Breast epithelium (tissue), 4 donors: ENCODE data around the gene AATK. TPM values are rescaled to one million over a fixed set of nuclear protein-coding genes. Genes with fewer than 3 reads are reported as not detected.

Source experiments
- DNase-seq, 2 donors: peaks; one replicate each; pipeline ENCODE4 v3.0.0-alpha.2; 2019; ENCODE audit warnings: low spot score in 2 of 2
- H3K27ac ChIP-seq, 2 donors: fragments of 200-600 bp; sonication (generic) in 1 of 2; one replicate each; pipeline ENCODE4 v1.5.1; 2016 to 2019; ENCODE audit warnings: mild to moderate bottlenecking in 1 of 2
- H3K27me3 ChIP-seq, 2 donors: fragments of 200-600 bp; sonication (generic) in 1 of 2; one replicate each; pipeline versions ENCODE4 v1.5.1 to v1.6.0; 2017 to 2019; ENCODE audit warnings: control low read depth in 1 of 2, mild to moderate bottlenecking in 1 of 2
- H3K36me3 ChIP-seq: fragments of 200-600 bp; one replicate; pipeline ENCODE4 v1.5.1; 2019
- H3K4me1 ChIP-seq, 2 donors: fragments of 200-600 bp; sonication (generic); one replicate each; pipeline ENCODE4 v1.5.1; 2016 to 2019; ENCODE audit warnings: control low read depth in 1 of 2
- H3K4me3 ChIP-seq, 3 donors: fragments of 200-600 bp; sonication (generic); 1 replicate in 2 of 3; 2 replicates in 1 of 3; pipeline ENCODE4 v1.5.1; 2016 to 2019; ENCODE audit warnings: mild to moderate bottlenecking in 3 of 3, moderate library complexity in 2 of 3
- H3K9me3 ChIP-seq, 2 donors: fragments of 200-600 bp; sonication (generic) in 1 of 2; one replicate each; pipeline ENCODE4 v1.5.1; 2016 to 2019; ENCODE audit warnings: control low read depth in 1 of 2
- POLR2A ChIP-seq: fragments of 450-650 bp; IDR thresholded peaks from one replicate; pipeline ENCODE4 v1.6.1; 2016; ENCODE audit warnings: antibody characterized with exemption, mild to moderate bottlenecking, moderate library complexity
- POLR2AphosphoS5 ChIP-seq, 3 donors: sonication (generic); formaldehyde crosslinking; IDR thresholded peaks; one replicate each; pipeline ENCODE4 v1.6.1; 2017; ENCODE audit warnings: antibody characterized with exemption in 3 of 3
- intact Hi-C: fragments of 100-400 bp; cut with DNase I; formaldehyde crosslinking; loops from one replicate; pipeline ENCODE4 v1.15.1; 2023; ENCODE audit warnings: low total_unique reads
- total RNA-seq, 3 donors: library from RNA; depleted of rRNA; stranded (reverse); fragments of >200 nt; gene quantifications; one replicate each; pipeline ENCODE4 v1.1.0, GENCODE V29; 2016
- TF ChIP-seq, protein P1 (sequence below), 3 donors: fragments of 450-650 bp; IDR thresholded peaks; one replicate each; pipeline ENCODE4 v1.5.1; 2016 to 2017; ENCODE audit warnings: antibody characterized with exemption in 3 of 3, mild to moderate bottlenecking in 3 of 3, moderate library complexity in 3 of 3

AATK gene
- total RNA-seq, 3 donors from 2014 or later = under 0.01 to 0.98 (median 0.73) TPM

- H3K9me3 ChIP-seq = no peaks in the 10 kb centered on the region
- H3K27me3 ChIP-seq = no peaks in the 10 kb centered on the region
- intact Hi-C loops = loop anchor here (2.0 kb wide), 1 partner anchor 64 kb away; no protein-coding TSS in a partner anchor
- H3K4me1 ChIP-seq = peaks cover 7 to 9% of the 10 kb centered on the region in 2 donors
- H3K36me3 ChIP-seq = no peaks in the 10 kb centered on the region
- no peak for DNase-seq
- no peak overlapping the region for H3K27ac ChIP-seq
- TF ChIP-seq POLR2A = no peak
- no peak for TF ChIP-seq POLR2AphosphoS5 (IDR thresholded peaks at IDR 0.05)
- TF ChIP-seq, protein P1, sequence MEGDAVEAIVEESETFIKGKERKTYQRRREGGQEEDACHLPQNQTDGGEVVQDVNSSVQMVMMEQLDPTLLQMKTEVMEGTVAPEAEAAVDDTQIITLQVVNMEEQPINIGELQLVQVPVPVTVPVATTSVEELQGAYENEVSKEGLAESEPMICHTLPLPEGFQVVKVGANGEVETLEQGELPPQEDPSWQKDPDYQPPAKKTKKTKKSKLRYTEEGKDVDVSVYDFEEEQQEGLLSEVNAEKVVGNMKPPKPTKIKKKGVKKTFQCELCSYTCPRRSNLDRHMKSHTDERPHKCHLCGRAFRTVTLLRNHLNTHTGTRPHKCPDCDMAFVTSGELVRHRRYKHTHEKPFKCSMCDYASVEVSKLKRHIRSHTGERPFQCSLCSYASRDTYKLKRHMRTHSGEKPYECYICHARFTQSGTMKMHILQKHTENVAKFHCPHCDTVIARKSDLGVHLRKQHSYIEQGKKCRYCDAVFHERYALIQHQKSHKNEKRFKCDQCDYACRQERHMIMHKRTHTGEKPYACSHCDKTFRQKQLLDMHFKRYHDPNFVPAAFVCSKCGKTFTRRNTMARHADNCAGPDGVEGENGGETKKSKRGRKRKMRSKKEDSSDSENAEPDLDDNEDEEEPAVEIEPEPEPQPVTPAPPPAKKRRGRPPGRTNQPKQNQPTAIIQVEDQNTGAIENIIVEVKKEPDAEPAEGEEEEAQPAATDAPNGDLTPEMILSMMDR (IDR thresholded peaks at IDR 0.05) = no peak
- H3K4me3 ChIP-seq = no peak overlapping the region
These were observed 74.9 kb downstream of the AATK start for GRCh38 chr17:81091154-81091553.

- TF ChIP-seq POLR2A (no peak), POLR2AphosphoS5 (IDR thresholded peaks at IDR 0.05) (no peak)
- TF ChIP-seq, protein P1 (IDR thresholded peaks at IDR 0.05) = no peak
- Histone ChIP-seq H3K9me3 (no peaks in the 10 kb centered on the region), H3K27me3 (no peaks in the 10 kb centered on the region), H3K27ac (no peak overlapping the region), H3K4me1 (peaks cover 7 to 9% of the 10 kb centered on the region in 2 donors), H3K4me3 (no peak overlapping the region), H3K36me3 (no peaks in the 10 kb centered on the region)
- no peak for DNase-seq
- intact Hi-C loops = loop anchor here (2.0 kb wide), 1 partner anchor 64 kb away; no protein-coding TSS in a partner anchor
These were observed 75.5 kb downstream of the AATK start for GRCh38 chr17:81090361-81091136.

DNA sequence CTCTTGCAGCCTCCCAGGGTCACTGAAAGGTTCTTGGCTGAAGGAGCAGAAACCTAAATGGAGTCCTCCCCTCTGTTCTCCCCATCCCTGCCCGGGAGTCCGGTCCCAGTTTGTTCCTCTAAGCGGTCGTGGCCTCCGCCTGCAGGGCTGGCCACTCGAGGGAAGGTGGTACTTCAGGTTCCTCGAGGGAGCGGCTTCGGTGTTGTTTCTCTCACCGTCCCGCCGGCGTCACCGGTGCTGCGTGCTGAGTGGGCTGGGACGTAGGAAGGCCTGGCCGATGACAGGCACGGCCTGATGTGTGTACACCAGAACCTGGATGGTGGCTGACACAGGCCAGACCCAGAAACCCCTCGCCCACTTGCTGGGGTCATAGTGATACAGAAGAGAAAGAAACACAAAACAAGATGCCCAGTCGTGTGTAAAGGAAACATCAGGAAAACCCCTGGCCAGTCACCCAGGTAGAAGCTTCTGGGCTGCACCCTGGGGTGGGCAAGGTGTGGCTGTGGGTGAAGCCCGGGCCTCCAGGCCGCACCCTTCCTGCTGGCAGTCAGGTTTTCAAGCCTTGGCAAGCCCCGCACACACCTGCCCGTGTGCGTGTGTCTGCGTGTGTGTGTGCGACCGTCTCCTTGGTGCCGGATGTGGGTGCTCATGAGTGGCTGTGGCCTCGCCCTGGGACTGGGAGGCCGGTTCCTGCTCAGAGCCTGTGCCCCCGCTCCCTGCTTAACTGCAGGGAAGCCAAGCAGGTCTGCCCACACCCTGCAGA lies 79.1 kb downstream of the AATK start:
- H3K27ac ChIP-seq = no peak overlapping the region
- no peaks in the 10 kb centered on the region for H3K9me3 ChIP-seq
- TF ChIP-seq POLR2AphosphoS5 (IDR thresholded peaks at IDR 0.05) = no peak
- TF ChIP-seq, protein P1 (IDR thresholded peaks at IDR 0.05) = no peak
- TF ChIP-seq POLR2A = no peak
- intact Hi-C loops = no loop called here
- no peaks in the 10 kb centered on the region for H3K36me3 ChIP-seq
- no peak overlapping the region for H3K4me3 ChIP-seq
- no peak for DNase-seq
- peaks cover 5 to 6% of the 10 kb centered on the region in 2 donors for H3K4me1 ChIP-seq
- H3K27me3 ChIP-seq = no peaks in the 10 kb centered on the region

DNA sequence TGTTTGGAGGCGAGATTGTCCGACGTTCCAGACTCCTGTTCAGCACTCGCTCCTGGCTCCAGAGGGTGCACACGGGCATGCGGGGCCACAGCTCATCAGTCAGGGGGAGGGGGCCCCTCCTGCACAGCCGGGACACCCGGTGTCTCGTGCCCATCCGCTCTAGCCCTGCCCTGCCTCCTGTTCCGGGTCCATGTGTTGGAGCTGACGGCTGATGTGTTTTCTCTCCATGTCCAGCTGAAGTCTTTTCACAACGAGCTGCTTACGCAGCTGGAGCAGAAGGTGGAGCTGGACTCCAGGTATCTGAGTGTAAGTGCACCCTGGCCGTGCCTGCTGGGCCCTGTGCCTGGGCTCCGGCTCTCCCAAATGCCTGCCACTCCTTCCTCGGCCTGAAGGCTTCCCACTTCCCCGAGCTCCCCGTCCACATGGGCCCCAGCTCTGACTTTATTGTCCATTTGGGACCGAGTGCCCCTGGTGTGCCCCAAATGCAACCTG lies 80.6 kb downstream of the AATK start:
- Histone ChIP-seq H3K4me3 (no peak overlapping the region), H3K4me1 (peaks cover 7 to 10% of the 10 kb centered on the region in 2 donors), H3K9me3 (no peaks in the 10 kb centered on the region), H3K36me3 (no peaks in the 10 kb centered on the region), H3K27ac (no peak overlapping the region), H3K27me3 (no peaks in the 10 kb centered on the region)
- no peak for TF ChIP-seq POLR2AphosphoS5 (IDR thresholded peaks at IDR 0.05)
- TF ChIP-seq POLR2A = no peak
- TF ChIP-seq, protein P1 (IDR thresholded peaks at IDR 0.05) = no peak
- intact Hi-C loops = no loop called here
- DNase-seq = no peak
